Tibial nerve (tissue), 4 donors: ENCODE data around the gene STAT5B.

Experiments used
- EP300 ChIP-seq, 2 donors: sonication (generic); formaldehyde crosslinking; IDR thresholded peaks; one replicate each; pipeline ENCODE4 v1.6.1; 2017; ENCODE audit warnings: antibody characterized with exemption in 2 of 2, mild to moderate bottlenecking in 1 of 2
- POLR2A ChIP-seq, 2 donors: fragments of 450-650 bp; IDR thresholded peaks; one replicate each; pipeline ENCODE4 v1.6.1; 2017; ENCODE audit warnings: antibody characterized with exemption in 2 of 2, mild to moderate bottlenecking in 2 of 2, moderate library complexity in 2 of 2
- TF ChIP-seq, protein P1 (sequence below), 5 experiments: fragments of 200-600 bp in 3 of 5; fragments of 450-650 bp in 2 of 5; sonication (generic) in 3 of 5; IDR thresholded peaks; one replicate each; pipeline ENCODE4 v1.5.1; 2016 to 2019; ENCODE audit warnings: antibody characterized with exemption in 5 of 5, mild to moderate bottlenecking in 3 of 5, moderate library complexity in 2 of 5

DNA sequence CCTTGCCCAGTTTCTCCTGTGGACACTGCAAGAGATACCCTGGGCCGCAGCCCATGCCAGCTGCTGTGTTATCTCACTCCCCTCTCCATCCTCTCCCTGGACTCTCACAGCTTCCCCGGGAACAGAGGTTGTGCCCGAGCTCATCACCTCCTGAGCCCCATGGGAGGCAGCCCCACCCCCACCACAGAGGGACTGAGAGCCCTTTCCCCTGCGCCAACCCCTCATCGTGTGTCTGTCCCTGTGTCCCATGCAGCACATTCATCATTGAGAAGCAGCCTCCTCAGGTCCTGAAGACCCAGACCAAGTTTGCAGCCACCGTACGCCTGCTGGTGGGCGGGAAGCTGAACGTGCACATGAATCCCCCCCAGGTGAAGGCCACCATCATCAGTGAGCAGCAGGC lies 24.8 kb upstream of the STAT5B start:
- TF ChIP-seq, protein P1, sequence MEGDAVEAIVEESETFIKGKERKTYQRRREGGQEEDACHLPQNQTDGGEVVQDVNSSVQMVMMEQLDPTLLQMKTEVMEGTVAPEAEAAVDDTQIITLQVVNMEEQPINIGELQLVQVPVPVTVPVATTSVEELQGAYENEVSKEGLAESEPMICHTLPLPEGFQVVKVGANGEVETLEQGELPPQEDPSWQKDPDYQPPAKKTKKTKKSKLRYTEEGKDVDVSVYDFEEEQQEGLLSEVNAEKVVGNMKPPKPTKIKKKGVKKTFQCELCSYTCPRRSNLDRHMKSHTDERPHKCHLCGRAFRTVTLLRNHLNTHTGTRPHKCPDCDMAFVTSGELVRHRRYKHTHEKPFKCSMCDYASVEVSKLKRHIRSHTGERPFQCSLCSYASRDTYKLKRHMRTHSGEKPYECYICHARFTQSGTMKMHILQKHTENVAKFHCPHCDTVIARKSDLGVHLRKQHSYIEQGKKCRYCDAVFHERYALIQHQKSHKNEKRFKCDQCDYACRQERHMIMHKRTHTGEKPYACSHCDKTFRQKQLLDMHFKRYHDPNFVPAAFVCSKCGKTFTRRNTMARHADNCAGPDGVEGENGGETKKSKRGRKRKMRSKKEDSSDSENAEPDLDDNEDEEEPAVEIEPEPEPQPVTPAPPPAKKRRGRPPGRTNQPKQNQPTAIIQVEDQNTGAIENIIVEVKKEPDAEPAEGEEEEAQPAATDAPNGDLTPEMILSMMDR (IDR thresholded peaks at IDR 0.05), result no peak
- TF ChIP-seq POLR2A (IDR thresholded peaks at IDR 0.05), result no peak
- no peak for TF ChIP-seq EP300 (IDR thresholded peaks at IDR 0.05)
